HepG2 (cell line): ENCODE measurements around the gene SPATA25. TPM values are rescaled to one million over a fixed set of nuclear protein-coding genes. Genes with fewer than 3 reads are reported as not detected.

Experiments
- ESRRA ChIP-seq: sonication (generic); formaldehyde crosslinking; IDR thresholded peaks from 2 replicates; pipeline ENCODE4 v1.5.1; 2020; ENCODE audit warnings: mild to moderate bottlenecking, low read depth, missing genetic modification reagents
- GTF2F1 ChIP-seq: fragments of 150-350 bp; IDR thresholded peaks from 2 replicates; pipeline ENCODE4 v1.6.1; 2014; ENCODE audit warnings: low read length
- HDAC1 ChIP-seq: sonication (generic); formaldehyde crosslinking; IDR thresholded peaks from 2 replicates; pipeline ENCODE4 v1.5.1; 2020; ENCODE audit warnings: mild to moderate bottlenecking, missing genetic modification reagents
- HMG20A ChIP-seq: IDR thresholded peaks from 2 replicates; pipeline ENCODE4 v1.6.1; 2016; ENCODE audit warnings: borderline replicate concordance
- HNRNPH1 ChIP-seq: fragments of 200-400 bp; formaldehyde crosslinking; optimal IDR thresholded peaks from 2 replicates; pipeline ENCODE3; 2017; ENCODE audit warnings: mild to moderate bottlenecking, low read depth, low read length
- LCORL ChIP-seq, 2 experiments: fragments of 450-650 bp in 1 of 2; sonication (generic) in 1 of 2; formaldehyde crosslinking in 1 of 2; IDR thresholded peaks; 2 replicates each; pipeline versions ENCODE4 v1.5.0 to v1.6.1; 2017 to 2020; ENCODE audit warnings: antibody characterized with exemption in 1 of 2, missing genetic modification reagents in 1 of 2
- MAFF ChIP-seq: IDR thresholded peaks from 2 replicates; pipeline ENCODE4 v1.6.1; 2011; ENCODE audit warnings: low read depth, low read length, improper control_type of control experiment
- MTF1 ChIP-seq: sonication (generic); formaldehyde crosslinking; IDR thresholded peaks from 2 replicates; pipeline ENCODE4 v1.5.0; 2020; ENCODE audit warnings: missing genetic modification reagents
- NR2F2 ChIP-seq: IDR thresholded peaks from 2 replicates; pipeline ENCODE4 v1.6.1; 2012; ENCODE audit warnings: low read depth, inconsistent platforms, borderline replicate concordance
- ONECUT2 ChIP-seq: sonication (generic); formaldehyde crosslinking; IDR thresholded peaks from 2 replicates; pipeline ENCODE4 v1.4.0; 2020; ENCODE audit warnings: missing genetic modification reagents
- POLR2A ChIP-seq, 2 experiments: IDR thresholded peaks; 2 replicates each; pipeline ENCODE4 v1.6.1; 2011; ENCODE audit warnings: low read depth in 2 of 2, low read length in 2 of 2, mild to moderate bottlenecking in 1 of 2, moderate library complexity in 1 of 2; ENCODE audit not compliant: insufficient read depth in 1 of 2
- RARA ChIP-seq: IDR thresholded peaks from 2 replicates; pipeline ENCODE4 v1.6.1; 2016; ENCODE audit warnings: missing genetic modification reagents, missing compliant biosample characterization
- RBFOX2 ChIP-seq: fragments of 200-400 bp; formaldehyde crosslinking; IDR thresholded peaks from 2 replicates; pipeline ENCODE4 v1.6.1; 2017; ENCODE audit warnings: low read depth, mild to moderate bottlenecking, low read length
- RORA ChIP-seq: sonication (generic); formaldehyde crosslinking; IDR thresholded peaks from 2 replicates; pipeline ENCODE4 v1.5.0; 2020; ENCODE audit warnings: mild to moderate bottlenecking, missing genetic modification reagents, moderate library complexity
- SKI ChIP-seq: fragments of 450-650 bp; IDR thresholded peaks from one replicate; pipeline ENCODE4 v1.6.1; 2018; ENCODE audit warnings: mild to moderate bottlenecking; ENCODE audit not compliant: partially characterized antibody
- TAF1 ChIP-seq: sonication (generic); formaldehyde crosslinking; IDR thresholded peaks from 2 replicates; pipeline ENCODE4 v1.4.0; 2020; ENCODE audit warnings: missing genetic modification reagents
- ZNF326 ChIP-seq: sonication (generic); formaldehyde crosslinking; IDR thresholded peaks from 2 replicates; pipeline ENCODE4 v1.4.0; 2020; ENCODE audit warnings: missing genetic modification reagents, borderline replicate concordance
- ZNF331 ChIP-seq: sonication (generic); formaldehyde crosslinking; IDR thresholded peaks from 2 replicates; pipeline ENCODE4 v1.4.0; 2020; ENCODE audit warnings: missing genetic modification reagents
- polyA plus RNA-seq, 8 experiments: library from polyadenylated mRNA; depleted of rRNA in 3 of 8; stranded (reverse) in 7 of 8; unstranded in 1 of 8; fragments of >200 nt; fragmentation: Illumina TruSeq in 4 of 8; extraction: Trizol in 4 of 8; gene quantifications; 2 replicates each; pipeline versions ENCODE4 v1.2.1 to v1.2.3, GENCODE V29; 2011 to 2016; ENCODE audit warnings: low read depth in 4 of 8, missing spikeins in 1 of 8, mixed read lengths in 1 of 8; ENCODE audit not compliant: insufficient read depth in 1 of 8
- total RNA-seq, 5 experiments: library from RNA; depleted of rRNA; stranded (reverse); fragments of >200 nt; fragmentation: Illumina TruSeq; extraction: Trizol; gene quantifications; 2 replicates each; pipeline ENCODE4 v1.2.3, GENCODE V29; 2016; ENCODE audit warnings: low read depth in 1 of 5
- TF ChIP-seq, protein P1 (sequence below): sonication (generic); formaldehyde crosslinking; IDR thresholded peaks from 2 replicates; pipeline ENCODE4 v1.4.0; 2020; ENCODE audit warnings: missing genetic modification reagents, borderline replicate concordance
- TF ChIP-seq, protein P2 (sequence below): sonication (generic); formaldehyde crosslinking; IDR thresholded peaks from 2 replicates; pipeline ENCODE4 v1.8.0; 2022; ENCODE audit warnings: mild to moderate bottlenecking, missing genetic modification reagents, borderline replicate concordance
- TF ChIP-seq, protein P3 (sequence below): sonication (generic); formaldehyde crosslinking; IDR thresholded peaks from 2 replicates; pipeline ENCODE4 v1.4.0; 2020; ENCODE audit warnings: missing genetic modification reagents, mild to moderate bottlenecking, borderline replicate concordance

Gene SPATA25
- total and polyA plus RNA-seq, 2 of the 13 experiments (the other 11 are each of a cell fraction or from before 2014, with no cell fraction given), result 4.8 to 7.6 TPM

DNA sequence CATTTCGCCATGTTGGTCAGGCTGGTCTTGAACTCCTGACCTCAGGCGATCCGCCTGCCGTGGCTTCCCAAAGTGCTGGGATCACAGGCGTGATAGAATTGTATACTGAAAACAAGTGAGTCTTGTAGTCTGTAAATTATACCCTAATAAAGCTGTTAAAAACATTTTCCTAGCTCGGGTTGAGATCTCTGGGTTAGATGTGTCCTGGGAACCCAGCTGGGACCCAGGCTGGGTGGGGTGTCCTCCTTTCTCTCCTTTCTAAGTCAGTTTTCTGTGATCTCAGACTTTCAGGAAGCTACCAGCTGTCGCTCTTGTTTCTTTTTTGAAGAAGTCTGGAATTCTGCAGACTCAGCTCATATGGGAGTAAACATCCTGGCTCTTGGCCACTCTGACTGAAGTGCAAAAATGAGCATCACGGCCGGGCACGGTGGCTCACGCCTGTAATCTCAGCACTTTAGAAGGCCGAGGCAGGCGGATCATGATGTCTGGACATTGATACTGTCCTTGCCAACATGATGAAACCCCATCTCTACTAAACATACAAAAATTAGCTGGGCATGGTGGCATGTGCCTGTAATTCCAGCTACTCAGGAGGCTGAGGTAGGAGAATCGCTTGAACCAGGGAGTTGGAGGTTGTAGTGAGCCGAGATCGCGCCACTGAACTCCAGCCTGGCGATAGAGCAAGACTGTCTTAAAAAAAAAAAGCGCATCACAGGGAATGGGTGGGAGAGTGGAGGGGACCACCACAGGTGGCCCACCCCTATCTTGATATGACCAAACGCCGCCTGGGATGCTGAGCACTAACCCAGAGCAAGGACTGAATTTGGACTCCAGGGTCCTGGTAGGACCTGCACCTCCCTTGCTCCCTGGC is 37.2 kb upstream of the SPATA25 start (continued):
- TF ChIP-seq LCORL (IDR thresholded peaks at IDR 0.05) (no peak), LCORL (CRISPR knock-in tag; IDR thresholded peaks at IDR 0.05) (0 out of 2 replicates have a peak, but pooled peaks have one; percentile 33), RORA (CRISPR knock-in tag) (no peak), ZNF331 (CRISPR knock-in tag) (0 out of 2 replicates have a peak, but pooled peaks have one; percentile 29), TAF1 (CRISPR knock-in tag) (no peak), ZNF326 (CRISPR knock-in tag) (no peak), MAFF (peak; percentile 99), RBFOX2 (no peak), HMG20A (CRISPR knock-in tag) (peak; percentile 52; the same call in 1 of the 2 replicates), HDAC1 (CRISPR knock-in tag) (peak; percentile 40; the same call in 1 of the 2 replicates), GTF2F1 (no peak), SKI (peak; percentile 8), ESRRA (CRISPR knock-in tag) (0 out of 2 replicates have a peak, but pooled peaks have one; percentile 32), ONECUT2 (no peak), HNRNPH1 (no peak), POLR2A (IDR thresholded peaks at IDR 0.05; ENCODE audit: insufficient read depth in 1 of 2, low read depth in 2 of 2, low read length in 2 of 2) (no peak), MTF1 (CRISPR knock-in tag) (no peak), NR2F2 (no peak), RARA (peak; percentile 72)
- TF ChIP-seq, protein P1, sequence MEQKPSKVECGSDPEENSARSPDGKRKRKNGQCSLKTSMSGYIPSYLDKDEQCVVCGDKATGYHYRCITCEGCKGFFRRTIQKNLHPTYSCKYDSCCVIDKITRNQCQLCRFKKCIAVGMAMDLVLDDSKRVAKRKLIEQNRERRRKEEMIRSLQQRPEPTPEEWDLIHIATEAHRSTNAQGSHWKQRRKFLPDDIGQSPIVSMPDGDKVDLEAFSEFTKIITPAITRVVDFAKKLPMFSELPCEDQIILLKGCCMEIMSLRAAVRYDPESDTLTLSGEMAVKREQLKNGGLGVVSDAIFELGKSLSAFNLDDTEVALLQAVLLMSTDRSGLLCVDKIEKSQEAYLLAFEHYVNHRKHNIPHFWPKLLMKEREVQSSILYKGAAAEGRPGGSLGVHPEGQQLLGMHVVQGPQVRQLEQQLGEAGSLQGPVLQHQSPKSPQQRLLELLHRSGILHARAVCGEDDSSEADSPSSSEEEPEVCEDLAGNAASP (CRISPR knock-in tag), result no peak
- TF ChIP-seq, protein P2, sequence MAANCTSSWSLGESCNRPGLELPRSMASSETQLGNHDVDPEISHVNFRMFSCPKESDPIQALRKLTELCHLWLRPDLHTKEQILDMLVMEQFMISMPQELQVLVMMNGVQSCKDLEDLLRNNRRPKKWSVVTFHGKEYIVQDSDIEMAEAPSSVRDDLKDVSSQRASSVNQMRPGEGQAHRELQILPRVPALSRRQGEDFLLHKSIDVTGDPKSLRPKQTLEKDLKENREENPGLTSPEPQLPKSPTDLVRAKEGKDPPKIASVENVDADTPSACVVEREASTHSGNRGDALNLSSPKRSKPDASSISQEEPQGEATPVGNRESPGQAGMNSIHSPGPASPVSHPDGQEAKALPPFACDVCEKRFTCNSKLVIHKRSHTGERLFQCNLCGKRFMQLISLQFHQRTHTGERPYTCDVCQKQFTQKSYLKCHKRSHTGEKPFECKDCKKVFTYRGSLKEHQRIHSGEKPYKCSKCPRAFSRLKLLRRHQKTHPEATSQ (CRISPR knock-in tag), result no peak
- TF ChIP-seq, protein P3, sequence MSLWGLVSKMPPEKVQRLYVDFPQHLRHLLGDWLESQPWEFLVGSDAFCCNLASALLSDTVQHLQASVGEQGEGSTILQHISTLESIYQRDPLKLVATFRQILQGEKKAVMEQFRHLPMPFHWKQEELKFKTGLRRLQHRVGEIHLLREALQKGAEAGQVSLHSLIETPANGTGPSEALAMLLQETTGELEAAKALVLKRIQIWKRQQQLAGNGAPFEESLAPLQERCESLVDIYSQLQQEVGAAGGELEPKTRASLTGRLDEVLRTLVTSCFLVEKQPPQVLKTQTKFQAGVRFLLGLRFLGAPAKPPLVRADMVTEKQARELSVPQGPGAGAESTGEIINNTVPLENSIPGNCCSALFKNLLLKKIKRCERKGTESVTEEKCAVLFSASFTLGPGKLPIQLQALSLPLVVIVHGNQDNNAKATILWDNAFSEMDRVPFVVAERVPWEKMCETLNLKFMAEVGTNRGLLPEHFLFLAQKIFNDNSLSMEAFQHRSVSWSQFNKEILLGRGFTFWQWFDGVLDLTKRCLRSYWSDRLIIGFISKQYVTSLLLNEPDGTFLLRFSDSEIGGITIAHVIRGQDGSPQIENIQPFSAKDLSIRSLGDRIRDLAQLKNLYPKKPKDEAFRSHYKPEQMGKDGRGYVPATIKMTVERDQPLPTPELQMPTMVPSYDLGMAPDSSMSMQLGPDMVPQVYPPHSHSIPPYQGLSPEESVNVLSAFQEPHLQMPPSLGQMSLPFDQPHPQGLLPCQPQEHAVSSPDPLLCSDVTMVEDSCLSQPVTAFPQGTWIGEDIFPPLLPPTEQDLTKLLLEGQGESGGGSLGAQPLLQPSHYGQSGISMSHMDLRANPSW (CRISPR knock-in tag), result no peak
